ENCODE results near the gene B4GALNT3.

Gene B4GALNT3

DNA sequence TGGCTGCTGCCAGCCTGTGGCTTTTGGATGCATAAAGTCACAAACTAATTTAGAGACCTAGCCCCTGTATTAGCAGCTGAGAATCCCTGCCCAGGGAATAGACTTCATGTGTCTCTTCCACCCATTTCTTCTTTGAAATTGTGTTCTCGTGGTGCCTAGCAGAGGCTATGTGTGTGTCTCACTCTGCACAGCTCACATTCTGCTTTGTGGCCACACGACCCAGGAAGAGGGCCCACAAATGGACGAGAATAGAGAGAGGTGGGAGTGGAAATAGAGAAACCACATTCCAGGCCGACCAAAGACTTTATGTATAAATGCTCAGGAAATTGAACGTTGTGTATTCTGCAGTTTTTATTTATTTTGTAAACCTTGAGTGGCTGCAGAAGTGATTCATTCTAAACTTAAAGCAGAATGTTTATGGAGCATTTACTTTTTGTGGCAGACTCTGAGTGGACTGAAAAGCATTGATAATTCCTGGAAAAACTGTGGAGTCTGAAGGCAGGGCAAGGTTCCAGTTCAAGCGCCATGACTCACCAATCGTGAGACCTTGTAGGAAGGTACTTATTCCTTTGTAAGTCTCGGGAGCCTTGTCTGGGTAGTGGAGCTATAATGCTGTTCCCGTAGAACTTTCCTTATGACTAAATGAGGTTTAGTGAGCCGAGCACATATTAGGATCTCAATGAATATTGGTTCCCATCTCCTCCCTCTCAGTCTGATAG lies 9.1 kb downstream of the B4GALNT3 start:
- DNase-seq, result no peak

DNA sequence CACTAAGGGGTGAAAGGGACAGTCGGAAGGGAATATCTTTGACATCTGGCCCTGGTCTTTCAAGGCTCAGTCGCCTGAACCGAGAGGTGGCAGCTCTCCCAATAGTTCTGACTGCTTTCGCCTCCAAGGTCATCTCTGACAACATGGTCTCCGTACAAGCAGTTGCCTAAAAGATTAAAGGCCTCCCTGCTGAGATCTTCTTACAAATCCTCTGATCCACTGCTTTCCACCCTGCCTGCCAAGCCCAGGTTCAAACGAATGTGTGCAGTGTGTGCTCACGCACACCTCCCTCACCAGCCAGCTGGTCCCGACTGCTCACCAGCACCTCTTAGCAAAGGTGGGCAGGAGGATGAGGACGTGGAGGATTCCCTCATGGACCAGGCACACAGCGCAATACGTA lies 10.4 kb downstream of the B4GALNT3 start:
- no peak for DNase-seq

DNA sequence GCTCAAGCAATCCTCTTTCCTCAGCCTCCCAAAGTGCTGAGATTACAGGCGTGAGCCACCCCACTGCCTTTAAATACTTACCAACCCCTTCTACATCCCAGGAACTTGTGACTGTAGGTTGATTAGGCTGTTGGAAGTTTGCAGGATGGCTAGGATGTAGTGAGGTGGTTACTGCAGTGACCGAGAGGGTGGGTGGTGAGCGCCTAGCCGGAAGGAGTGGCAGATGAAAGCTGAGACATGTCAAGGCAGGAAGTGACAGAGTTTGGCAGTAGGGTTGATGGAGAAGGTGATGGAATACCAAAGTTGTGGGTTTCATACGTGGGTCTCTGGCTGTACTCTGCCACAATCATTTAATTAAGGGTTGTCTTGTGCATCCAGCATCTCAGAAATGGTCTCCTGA lies 13.5 kb downstream of the B4GALNT3 start:
- DNase-seq, result no peak

DNA sequence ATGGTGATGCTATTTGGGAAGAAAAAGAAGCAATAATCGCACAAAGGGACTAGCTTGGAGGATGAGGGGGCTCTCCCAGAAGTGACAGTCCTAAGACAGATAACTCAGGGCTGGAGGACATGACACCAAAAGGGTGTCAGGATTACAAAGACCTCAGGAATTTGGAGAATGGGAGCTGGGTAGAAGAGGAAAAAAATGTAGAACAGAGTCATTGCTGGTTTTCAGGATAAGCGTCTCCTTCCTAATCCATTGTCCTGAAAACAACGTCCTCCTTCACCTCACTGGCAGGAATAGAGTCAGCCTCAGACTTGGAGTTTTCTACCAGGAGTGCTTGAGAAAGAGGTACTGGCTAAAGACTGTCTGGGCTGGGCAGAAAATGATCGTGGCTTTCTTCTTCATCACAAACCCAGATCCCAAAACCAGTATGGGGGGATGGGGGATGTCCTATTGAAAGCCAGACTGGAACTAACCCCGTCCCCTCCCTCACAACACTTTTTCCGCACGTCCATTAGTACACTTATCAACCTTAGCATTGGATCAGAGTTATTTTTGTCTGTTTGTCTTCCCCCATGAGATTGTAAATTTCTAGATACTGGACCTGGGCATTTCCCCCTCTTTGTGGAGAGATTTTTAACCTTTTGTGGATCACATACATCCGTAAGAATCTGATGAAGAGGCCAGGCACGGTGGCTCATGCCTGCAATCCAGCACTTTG lies 14.3 kb downstream of the B4GALNT3 start:
- no peak for DNase-seq

DNA sequence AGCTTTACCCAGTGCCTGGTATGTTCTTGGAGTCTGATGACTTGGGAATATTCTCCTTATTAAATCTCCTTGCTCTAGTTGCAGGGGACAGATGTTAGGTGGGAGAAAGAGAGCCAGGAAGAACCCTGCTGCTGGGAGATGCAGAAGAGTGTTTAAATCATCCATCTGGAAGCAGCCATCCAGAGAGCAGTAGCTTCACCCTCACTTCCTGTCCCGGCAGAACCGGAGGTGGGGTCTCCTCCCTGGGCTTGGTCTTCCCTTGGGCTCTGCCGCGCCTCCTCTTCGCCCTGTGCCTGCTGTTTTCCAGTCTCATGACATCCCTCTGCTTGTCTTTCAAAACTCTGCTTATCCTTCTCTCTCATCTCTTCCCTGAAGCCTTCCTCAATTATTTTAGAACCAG lies 15.5 kb downstream of the B4GALNT3 start:
- no peak for DNase-seq

DNA sequence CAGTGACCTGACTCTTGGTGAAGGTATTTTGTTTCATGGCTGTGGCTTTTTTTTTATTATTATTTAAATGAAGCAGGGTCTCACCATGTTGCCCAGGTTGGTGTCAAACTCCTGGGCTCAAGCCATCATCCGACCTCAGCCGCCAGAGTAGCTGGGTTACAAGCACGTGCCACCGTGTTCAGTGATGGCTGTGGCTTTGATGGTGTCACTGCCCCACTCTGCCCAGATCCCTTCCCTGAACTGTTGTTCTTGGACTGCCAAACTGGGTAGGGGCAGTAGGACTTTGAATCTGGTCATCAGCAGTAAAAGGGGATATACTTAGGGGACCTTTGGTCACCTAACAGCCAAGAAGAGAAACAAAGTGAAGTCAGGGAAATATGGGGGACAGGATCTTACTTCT lies 19.4 kb downstream of the B4GALNT3 start:
- no peak for DNase-seq

DNA sequence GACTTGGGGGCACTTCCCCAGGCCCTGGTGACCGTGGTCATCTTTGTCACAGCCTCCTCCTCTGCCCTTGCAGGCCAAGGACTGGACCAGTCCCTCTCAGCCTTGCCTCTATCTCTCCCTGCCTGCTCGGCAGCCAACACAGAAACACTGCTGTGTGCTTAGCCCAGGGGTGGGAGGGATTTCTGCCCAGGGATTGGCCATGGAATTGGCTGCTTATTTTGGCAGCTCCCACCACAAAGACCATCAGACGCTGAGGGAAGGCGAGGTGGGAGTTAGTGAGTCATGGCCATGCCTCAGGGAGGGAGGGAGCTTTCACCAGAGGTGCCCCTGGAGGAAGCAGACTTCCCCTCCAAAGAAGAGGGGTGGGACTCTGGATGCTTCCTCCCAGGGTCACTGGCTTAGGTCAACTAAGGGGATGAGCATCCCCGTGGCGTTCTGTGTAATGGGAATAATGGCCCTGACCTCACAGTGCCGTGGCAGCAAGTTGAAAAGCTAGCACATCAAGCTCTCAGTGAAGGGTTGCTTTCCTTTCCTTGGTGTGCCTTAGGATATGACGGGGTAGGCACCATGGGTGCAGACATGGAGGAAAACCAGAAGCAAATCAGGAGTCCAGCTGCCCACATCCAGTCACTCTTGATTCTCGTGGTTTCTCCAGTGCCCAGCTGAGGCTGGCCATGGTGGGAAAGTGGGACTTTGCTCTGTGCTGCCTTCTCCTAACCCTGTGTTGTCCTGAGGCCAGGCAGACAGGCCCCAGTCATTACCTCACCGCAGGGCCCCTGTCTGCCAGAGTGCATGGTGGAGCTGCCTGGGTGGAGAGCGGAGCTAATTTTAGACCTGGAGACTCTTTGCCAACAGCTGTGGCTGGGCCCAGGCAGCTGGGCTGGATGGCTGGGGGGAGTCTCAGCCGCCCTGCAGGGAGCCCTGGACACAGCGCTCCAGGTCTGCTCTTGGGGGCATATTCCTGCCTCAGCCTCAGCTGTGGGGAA lies 21.4 kb downstream of the B4GALNT3 start:
- no peak for DNase-seq

DNA sequence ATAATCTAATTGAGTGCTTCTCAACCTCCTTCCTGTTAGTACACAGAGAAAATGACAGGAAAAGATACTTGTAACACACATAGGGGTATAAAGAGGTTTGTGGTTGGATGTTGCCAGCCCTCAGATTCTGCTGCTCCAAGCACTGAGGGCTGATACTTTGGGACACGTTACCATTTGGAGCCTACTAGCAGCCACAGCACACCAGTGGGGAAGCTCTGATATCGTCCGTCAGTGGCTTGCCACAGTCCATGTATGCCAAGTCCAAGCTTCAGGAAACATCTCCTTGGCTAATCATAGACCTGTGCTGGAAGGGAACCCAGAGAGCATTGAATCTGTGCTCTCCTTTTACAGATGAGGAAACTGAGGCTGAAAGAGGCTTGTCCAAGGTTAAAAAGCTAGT lies 22.3 kb downstream of the B4GALNT3 start:
- DNase-seq, result no peak

DNA sequence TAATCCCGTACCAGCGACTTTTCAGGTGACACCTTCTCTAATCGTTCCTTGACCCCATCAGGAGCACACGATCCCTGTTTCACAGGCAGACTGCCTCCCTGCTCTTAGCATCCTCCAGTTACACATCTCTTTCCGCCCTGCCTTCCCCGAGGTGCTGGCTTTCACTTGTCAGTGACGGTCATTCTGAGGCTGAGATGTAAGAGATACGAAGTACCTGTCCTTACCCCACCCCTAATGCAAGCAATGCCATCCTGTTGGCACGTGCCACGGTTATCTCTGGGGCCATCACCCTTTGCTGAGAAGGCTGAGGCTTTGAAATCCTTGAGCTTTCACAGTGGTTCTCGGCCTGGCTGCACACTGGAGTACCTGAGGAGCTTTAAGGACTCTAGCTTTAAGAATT lies 24.4 kb downstream of the B4GALNT3 start:
- DNase-seq, result no peak

DNA sequence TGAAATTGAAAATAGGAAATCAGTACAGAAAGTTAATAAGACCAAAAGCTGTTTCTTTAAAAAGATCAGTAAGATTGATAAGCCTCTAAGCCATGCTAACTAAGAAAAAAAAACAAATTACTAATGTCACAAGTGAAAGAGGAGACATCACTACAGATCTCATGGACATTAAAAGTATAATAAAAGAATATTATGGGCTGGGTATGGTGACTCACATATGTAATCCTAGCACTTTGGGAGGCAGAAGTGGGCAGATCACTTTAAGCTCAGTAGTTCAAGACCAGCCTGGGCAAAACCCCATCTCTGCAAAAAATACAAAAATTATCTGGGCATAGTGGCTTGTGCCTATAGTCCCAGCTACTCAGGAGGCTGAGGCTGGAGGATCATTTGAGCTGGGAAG lies 30.5 kb downstream of the B4GALNT3 start:
- no peak for DNase-seq

DNA sequence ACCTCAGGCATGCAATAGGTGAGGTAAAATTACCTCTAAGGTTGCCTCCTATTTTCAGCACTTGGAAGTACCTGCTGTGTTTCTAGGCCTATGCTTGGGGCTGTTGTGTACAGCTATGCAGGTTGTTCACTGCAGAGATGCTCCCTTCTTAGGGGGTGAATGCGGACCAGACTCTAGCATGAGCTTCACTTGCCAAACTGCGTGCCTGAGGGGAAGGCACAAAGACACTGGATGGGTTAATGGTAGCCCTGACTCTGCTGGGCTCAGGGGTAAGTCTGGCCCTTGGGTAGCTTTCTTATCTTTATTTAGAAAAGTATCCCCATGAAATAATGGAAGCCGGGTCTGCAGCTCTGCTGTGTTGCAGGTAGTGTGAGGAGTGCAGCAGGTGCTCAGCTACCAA lies 35.7 kb downstream of the B4GALNT3 start:
- no peak for DNase-seq

DNA sequence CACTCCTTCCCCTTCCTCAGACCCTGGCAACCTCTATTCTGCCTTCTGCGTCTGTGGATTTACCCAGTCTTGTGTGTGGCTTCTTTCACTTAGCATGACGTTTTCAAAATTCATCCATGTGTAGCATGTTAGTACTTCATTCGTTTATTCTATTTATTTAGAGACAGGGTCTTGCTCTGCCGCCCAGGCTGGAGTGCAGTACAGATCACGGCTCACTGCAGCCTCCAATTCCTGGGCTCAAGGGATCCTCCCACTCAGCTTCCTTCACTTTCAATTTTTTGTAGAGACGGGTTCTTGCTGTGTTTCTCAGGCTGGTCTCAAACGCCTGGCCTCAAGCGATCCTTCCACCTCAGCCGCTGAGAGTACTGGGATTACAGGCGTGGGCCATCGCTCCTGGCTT lies 37.0 kb downstream of the B4GALNT3 start:
- no peak for DNase-seq

DNA sequence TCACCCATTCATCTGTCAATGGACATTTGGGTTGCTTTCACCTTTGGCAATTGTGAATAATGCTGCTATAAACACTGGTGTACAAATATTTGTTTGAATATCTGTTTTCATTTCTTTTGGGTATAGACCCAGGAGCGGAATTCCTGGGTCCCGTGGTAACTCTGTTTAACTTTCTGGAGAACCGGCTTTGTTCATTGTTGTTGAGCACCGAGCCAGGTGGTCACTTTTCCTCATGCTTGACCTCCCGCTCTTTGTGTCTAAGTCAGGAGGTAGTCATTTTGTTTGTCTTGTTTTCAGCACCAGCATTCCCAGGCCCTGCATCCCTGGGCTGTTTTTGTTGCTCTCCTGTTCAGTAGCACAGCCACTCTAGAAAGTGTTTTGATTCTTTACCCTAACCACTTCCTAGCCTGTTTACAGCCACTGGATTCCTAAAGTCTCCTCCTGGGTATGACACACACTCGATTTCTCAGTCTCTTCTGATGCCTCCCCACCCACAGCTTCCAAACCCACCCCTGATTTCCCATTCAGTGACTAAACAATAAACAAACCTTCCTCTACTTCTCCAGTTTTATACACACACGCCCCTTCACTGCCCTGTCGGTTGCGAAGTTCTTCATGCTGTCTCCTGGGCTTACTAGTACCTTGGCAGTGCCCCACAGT lies 37.9 kb downstream of the B4GALNT3 start:
- DNase-seq, result no peak

DNA sequence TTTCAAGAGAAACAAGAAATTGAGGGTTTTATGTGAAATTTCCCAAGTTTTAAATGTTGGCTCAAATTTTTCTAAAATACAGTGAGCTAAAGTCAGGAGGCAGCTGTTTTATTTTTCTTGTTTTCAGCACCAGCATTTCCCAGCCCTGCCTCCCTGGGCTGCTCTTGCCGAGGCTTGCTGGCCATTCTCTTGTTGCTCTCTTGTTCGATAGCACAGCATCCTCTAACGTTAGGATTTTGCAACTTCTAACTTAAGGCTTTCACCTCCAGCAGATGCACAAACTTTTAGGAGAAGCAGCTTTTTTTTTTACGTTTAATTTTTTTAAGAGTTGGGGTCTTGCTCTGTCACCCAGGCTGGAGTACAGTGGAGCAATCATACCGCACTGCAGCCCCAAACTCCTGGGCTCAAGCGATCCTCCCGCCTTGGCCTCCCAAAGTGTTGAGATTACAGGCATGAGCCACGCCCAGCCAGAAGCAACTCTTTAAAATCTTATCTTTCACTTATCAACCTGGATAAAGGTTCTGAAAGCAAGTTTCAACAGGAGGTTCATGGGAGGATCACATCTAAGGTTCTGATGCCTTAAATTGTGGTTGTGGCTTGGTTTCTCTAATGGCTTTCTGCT lies 40.2 kb downstream of the B4GALNT3 start:
- DNase-seq, result no peak

DNA sequence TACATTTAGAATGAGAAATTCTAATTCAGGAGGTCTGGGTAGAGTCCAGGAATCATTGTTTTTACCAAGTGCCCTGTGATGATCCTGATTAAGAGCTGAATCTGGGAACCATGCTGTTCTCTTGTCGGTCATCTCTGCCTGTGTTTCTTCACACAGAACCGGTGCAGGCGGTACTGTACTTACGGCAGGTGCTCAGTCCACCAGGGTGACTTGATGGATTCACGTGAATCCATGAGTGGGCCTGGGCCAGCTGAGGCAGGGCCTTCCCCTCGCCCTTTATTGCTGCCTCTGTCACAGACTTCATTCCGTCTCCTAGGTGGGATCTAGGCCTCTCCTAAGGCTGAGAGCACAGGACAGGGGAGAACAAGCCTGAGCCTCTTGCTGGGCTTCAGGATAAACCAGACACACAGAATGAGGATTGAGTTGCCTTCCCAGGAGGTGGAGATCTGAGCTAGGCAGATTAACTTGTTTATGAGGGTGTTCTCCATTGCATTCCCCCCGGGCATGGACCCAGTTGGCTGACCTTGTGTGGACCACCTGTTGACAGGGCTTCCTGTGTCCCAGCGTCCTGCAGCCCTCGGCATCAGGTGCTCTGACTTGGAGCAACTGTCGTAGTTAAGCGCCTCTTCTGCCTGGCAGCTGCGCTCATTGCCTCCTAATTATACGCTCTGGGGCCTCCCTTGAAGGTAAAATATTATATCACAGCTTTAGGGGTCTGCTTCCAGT lies 42.1 kb downstream of the B4GALNT3 start:
- no peak for DNase-seq

DNA sequence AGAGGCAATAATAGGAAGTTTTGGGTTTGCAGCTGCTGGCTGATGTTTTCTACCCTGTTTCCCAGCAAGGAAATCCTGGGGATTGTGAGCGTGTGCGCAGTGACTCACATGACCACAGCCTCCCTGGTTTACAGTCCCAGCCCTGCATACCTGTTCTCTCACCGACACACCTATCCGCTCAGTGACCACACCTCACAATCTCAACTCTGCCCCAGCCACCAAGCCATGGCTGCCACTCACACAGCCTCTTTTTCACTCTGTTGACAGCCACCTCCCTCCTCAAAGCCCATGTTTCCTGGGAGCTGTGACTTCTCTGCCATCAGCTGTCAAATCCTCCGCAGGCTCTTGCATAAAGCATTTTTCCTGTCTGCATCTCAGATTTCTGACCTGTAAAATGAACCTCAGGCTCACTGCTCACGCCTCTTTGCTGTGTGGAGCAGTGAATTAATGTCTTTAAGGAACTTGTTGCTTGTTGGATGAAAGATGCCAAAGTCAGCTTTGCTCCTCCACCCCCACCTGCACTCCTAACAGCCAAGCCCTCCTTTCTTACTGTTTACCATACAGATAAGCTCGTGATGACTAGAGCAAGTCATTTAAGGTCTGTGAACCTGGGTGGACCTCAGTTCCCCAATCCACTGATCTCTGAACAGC lies 43.5 kb downstream of the B4GALNT3 start:
- no peak for DNase-seq

DNA sequence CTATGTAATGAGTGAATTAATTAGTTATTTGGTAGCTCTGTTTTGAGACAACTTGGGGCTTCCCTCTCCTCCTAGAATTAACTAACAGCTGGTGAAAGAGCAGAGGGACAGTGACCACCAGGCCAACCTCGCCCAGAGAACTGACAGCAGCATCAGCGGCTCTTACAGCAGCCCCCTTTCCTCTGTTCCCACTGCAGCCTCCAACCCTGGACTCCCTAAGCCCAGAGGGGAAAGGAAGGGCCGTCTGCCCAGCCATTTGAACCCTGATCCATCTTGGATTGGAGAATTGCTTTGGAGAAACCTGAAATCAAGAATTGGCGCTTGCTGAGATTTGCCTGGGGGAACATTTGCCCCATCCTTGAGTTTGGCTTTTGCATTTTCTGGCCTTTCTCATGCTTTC lies 45.5 kb downstream of the B4GALNT3 start:
- no peak for DNase-seq

DNA sequence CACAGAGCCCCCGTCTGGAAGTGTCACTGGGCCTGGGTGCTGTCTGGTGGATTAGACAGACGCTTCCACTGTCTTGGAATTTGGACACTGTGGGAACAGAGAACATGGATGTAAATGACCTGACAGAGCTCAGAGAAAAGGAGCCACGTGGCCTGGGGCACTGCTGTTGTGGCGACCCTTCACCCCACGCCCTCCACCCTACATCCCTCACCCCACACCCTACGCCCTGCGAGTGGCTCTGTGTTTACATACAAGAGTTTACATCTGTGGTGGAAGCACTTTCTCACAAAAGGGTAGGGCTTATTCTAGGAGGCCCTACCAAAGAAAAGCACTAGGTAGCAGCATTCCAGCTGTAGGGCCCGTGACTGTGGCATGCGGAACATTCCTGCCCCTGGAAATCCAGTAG lies 47.7 kb downstream of the B4GALNT3 start:
- DNase-seq, result no peak

DNA sequence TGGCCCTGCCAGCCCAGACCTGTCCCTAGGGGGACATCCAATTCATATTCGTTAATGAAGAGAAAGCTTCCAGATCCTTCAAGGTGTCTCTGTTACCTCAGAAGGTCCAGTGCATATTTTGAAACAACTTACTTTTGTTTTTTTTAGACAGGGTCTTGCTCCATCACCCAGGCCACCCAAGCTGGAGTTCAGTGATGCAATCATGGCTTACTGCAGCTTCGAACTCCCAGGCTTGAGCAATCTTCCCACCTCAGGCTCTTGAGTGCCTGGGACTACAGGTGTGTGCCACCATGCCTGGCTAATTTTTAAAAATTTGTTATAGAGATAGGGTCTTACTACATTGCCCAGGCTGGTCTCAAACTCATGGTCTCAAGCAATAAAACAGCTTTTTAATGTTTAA lies 48.4 kb downstream of the B4GALNT3 start:
- no peak for DNase-seq

DNA sequence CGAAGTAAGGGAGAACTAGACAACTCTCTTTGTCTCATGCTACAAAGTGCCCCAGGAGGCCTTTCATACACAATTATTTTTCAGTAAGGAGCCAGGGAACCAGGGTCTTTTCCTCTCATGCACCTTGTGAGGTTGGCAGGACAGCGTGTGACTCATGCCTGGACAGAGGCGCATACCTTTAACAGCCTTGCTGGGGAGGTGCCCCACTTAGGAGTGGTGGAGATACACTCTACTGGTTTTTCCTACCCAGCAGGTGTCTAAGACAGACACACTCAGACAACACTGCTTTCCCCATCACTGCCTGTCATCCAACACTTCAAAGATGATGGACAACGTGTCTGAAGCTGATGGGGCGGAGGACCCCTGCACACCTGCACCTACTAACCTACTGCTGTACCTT lies 49.1 kb downstream of the B4GALNT3 start:
- DNase-seq, result no peak

DNA sequence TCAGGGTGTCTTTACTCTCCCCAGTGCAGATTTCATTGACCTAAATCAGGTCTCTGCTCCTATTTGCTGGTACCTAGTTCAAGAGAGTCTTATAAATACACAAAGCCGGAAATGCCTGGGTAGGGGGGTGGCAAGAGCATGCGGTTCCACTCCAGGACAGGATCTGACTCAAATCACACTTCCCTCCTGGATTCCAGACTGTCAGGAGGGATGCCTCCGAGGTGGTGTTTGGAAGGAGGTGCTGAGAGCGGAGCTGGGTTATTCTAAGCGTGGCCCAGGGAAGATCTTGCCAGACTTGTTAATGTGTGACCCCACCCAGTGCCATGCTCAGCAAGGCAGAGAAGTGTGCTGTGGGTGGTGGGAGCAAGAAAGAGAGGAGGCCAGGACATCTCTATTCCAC lies 49.8 kb downstream of the B4GALNT3 start:
- no peak for DNase-seq

Data from T-helper 9 cell (primary cell).